Cerebellar cortex (tissue), 1 donor: ENCODE measurements around the gene RAD51B.
"Not testable (repeated sequence)": the region's sequence is repeated elsewhere in the genome, so short reads cannot be mapped to it uniquely, and the experiment has no call there.

Source experiments
- DNase-seq: peaks from one replicate; pipeline ENCODE4 v3.0.0-alpha.2; 2015; ENCODE audit warnings: low spot score

RAD51B gene

GRCh38 chr14:68749487-68750475 is 930.2 kb downstream of the RAD51B start:
- DNase-seq = no peak

- DNase-seq = no peak
These were observed 932.9 kb downstream of the RAD51B start for GRCh38 chr14:68752271-68753006.

GRCh38 chr14:68753690-68754089 is 934.1 kb downstream of the RAD51B start:
- DNase-seq = no peak

- no peak for DNase-seq
These were observed 935.4 kb downstream of the RAD51B start for GRCh38 chr14:68755016-68755353.

GRCh38 chr14:68756000-68756481 is 936.5 kb downstream of the RAD51B start:
- no peak for DNase-seq

- DNase-seq = no peak
These were observed 937.2 kb downstream of the RAD51B start for GRCh38 chr14:68756734-68757133.

- DNase-seq = no peak
These were observed 938.1 kb downstream of the RAD51B start for GRCh38 chr14:68757618-68758081.

- DNase-seq = no peak
These were observed 938.7 kb downstream of the RAD51B start for GRCh38 chr14:68758301-68758700.

GRCh38 chr14:68759017-68759560 is 939.5 kb downstream of the RAD51B start:
- no peak for DNase-seq

- no peak for DNase-seq
These were observed 940.4 kb downstream of the RAD51B start for GRCh38 chr14:68759937-68760336.

GRCh38 chr14:68760761-68761160 is 941.2 kb downstream of the RAD51B start:
- no peak for DNase-seq

GRCh38 chr14:68761391-68761790 is 941.8 kb downstream of the RAD51B start:
- no peak for DNase-seq

GRCh38 chr14:68762953-68763764 is 943.6 kb downstream of the RAD51B start:
- DNase-seq = no peak

GRCh38 chr14:68763843-68764242 is 944.3 kb downstream of the RAD51B start:
- not testable (repeated sequence) for DNase-seq

GRCh38 chr14:68766299-68767247 is 947.0 kb downstream of the RAD51B start:
- no peak for DNase-seq

- DNase-seq = no peak
These were observed 947.7 kb downstream of the RAD51B start for GRCh38 chr14:68767248-68767645.

- no peak for DNase-seq
These were observed 948.7 kb downstream of the RAD51B start for GRCh38 chr14:68768316-68768715.

GRCh38 chr14:68770051-68770450 is 950.5 kb downstream of the RAD51B start:
- DNase-seq = no peak

GRCh38 chr14:68770553-68771286 is 951.1 kb downstream of the RAD51B start:
- DNase-seq = no peak

GRCh38 chr14:68771631-68772030 is 952.1 kb downstream of the RAD51B start:
- DNase-seq = no peak
